Measurements from ENCODE around the gene REXO1.

REXO1 gene

DNA sequence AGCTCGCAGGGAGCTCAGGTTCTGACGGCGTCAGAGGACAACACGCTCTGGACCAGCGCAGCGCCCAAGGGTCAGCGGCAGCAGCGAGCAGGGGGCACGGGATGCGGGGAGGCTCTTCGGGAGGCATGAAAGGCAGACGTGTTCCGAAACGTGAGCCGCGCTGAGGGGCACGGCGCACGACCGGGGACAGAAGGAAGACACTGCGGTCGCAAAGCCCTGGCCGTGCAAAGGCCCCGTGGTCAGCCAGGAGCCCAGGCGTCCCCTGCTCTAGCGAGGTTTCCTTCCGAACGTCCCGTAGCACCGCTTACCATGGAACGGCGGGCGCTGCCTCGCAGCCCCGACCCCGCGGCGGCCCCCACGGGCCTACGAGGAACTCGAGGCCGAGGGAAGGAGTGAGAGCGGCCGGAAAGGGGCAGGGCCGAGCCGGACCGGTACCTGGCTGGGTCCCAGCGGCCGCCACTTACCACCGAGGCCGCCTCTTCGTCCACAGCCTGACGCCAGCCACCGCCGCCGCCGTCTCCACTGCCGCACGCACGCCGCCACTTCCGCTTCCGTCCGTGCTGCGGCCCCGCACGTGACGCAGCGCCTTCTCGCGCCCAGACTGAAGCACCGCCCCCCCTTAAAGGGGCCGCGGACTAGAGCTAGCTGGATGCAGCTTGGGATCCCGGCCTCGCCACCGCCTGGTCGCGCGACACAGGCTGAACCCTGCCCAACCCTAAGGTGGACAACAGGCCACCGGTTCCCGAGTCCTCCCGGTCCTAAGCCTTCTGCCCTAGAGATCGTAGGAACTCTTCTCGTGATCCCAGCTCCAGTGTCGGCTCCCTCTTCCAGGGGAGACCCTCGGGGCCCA is 27.6 kb upstream of the REXO1 start (continued):
- TF ChIP-seq ZNF76 (tag by site-specific recombination; IDR thresholded peaks at IDR 0.05; ENCODE audit: borderline replicate concordance, low read depth) (peak; percentile 69), ZNF221 (tag by site-specific recombination; IDR thresholded peaks at IDR 0.05; ENCODE audit: borderline replicate concordance) (no peak), ZXDB (tag by site-specific recombination; IDR thresholded peaks at IDR 0.05) (peak; percentile 82), ZNF138 (tag by site-specific recombination; IDR thresholded peaks at IDR 0.05; ENCODE audit: borderline replicate concordance) (no peak), EGR2 (tag by site-specific recombination; IDR thresholded peaks at IDR 0.05; ENCODE audit: low read depth) (no peak), ZNF561 (tag by site-specific recombination; IDR thresholded peaks at IDR 0.05; ENCODE audit: borderline replicate concordance) (no peak; the same call in 1 of the 2 replicates), ZNF416 (tag by site-specific recombination; IDR thresholded peaks at IDR 0.05) (no peak), SALL2 (tag by site-specific recombination; IDR thresholded peaks at IDR 0.05; ENCODE audit: borderline replicate concordance) (no peak), ZIC2 (tag by site-specific recombination; IDR thresholded peaks at IDR 0.05) (no peak), ZFP37 (tag by site-specific recombination; IDR thresholded peaks at IDR 0.05) (peak; percentile 62; the same call in 1 of the 2 replicates), GLIS2 (tag by site-specific recombination; IDR thresholded peaks at IDR 0.05) (peak; percentile 50), ZNF175 (tag by site-specific recombination; IDR thresholded peaks at IDR 0.05) (no peak), ZNF133 (tag by site-specific recombination; IDR thresholded peaks at IDR 0.05) (no peak), ZNF701 (tag by site-specific recombination; IDR thresholded peaks at IDR 0.05) (no peak), GLI4 (tag by site-specific recombination; IDR thresholded peaks at IDR 0.05) (peak; percentile 60; the same call in 1 of the 2 replicates), OSR2 (tag by site-specific recombination; IDR thresholded peaks at IDR 0.05) (no peak; the same call in 1 of the 2 replicates), ZNF776 (tag by site-specific recombination; IDR thresholded peaks at IDR 0.05; ENCODE audit: borderline replicate concordance) (no peak), HOXA7 (CRISPR knock-in tag; IDR thresholded peaks at IDR 0.05; ENCODE audit: borderline replicate concordance) (no peak), KLF9 (tag by site-specific recombination; IDR thresholded peaks at IDR 0.05; ENCODE audit: low read depth) (0 out of 2 replicates have a peak, but pooled peaks have one; percentile 76), ZNF624 (tag by site-specific recombination; IDR thresholded peaks at IDR 0.05) (no peak), ZNF785 (tag by site-specific recombination; IDR thresholded peaks at IDR 0.05) (no peak), ZNF302 (tag by site-specific recombination; IDR thresholded peaks at IDR 0.05; ENCODE audit: low read depth) (no peak), ZNF132 (tag by site-specific recombination; IDR thresholded peaks at IDR 0.05; ENCODE audit: borderline replicate concordance) (no peak), ZNF843 (tag by site-specific recombination; IDR thresholded peaks at IDR 0.05) (peak; percentile 64), TRIM28 (IDR thresholded peaks at IDR 0.05; ENCODE audit: borderline replicate concordance, low read length) (no peak), ZNF510 (tag by site-specific recombination; IDR thresholded peaks at IDR 0.05; ENCODE audit: insufficient replicate concordance) (no peak), ZNF623 (tag by site-specific recombination; IDR thresholded peaks at IDR 0.05) (peak; percentile 100)
- TF ChIP-seq, protein P1, sequence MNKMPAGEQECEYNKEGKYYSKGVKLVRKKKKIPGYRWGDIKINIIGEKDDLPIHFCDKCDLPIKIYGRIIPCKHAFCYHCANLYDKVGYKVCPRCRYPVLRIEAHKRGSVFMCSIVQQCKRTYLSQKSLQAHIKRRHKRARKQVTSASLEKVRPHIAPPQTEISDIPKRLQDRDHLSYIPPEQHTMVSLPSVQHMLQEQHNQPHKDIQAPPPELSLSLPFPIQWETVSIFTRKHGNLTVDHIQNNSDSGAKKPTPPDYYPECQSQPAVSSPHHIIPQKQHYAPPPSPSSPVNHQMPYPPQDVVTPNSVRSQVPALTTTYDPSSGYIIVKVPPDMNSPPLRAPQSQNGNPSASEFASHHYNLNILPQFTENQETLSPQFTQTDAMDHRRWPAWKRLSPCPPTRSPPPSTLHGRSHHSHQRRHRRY (tag by site-specific recombination; IDR thresholded peaks at IDR 0.05), result no peak
- TF ChIP-seq, protein P2, sequence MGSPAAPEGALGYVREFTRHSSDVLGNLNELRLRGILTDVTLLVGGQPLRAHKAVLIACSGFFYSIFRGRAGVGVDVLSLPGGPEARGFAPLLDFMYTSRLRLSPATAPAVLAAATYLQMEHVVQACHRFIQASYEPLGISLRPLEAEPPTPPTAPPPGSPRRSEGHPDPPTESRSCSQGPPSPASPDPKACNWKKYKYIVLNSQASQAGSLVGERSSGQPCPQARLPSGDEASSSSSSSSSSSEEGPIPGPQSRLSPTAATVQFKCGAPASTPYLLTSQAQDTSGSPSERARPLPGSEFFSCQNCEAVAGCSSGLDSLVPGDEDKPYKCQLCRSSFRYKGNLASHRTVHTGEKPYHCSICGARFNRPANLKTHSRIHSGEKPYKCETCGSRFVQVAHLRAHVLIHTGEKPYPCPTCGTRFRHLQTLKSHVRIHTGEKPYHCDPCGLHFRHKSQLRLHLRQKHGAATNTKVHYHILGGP (tag by site-specific recombination; IDR thresholded peaks at IDR 0.05), result no peak
- TF ChIP-seq, protein P3, sequence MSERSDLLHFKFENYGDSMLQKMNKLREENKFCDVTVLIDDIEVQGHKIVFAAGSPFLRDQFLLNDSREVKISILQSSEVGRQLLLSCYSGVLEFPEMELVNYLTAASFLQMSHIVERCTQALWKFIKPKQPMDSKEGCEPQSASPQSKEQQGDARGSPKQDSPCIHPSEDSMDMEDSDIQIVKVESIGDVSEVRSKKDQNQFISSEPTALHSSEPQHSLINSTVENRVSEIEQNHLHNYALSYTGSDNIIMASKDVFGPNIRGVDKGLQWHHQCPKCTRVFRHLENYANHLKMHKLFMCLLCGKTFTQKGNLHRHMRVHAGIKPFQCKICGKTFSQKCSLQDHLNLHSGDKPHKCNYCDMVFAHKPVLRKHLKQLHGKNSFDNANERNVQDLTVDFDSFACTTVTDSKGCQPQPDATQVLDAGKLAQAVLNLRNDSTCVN (tag by site-specific recombination; optimal IDR thresholded peaks at IDR 0.05), result peak; percentile 92
- TF ChIP-seq, protein P4, sequence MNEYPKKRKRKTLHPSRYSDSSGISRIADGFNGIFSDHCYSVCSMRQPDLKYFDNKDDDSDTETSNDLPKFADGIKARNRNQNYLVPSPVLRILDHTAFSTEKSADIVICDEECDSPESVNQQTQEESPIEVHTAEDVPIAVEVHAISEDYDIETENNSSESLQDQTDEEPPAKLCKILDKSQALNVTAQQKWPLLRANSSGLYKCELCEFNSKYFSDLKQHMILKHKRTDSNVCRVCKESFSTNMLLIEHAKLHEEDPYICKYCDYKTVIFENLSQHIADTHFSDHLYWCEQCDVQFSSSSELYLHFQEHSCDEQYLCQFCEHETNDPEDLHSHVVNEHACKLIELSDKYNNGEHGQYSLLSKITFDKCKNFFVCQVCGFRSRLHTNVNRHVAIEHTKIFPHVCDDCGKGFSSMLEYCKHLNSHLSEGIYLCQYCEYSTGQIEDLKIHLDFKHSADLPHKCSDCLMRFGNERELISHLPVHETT (tag by site-specific recombination; IDR thresholded peaks at IDR 0.05), result no peak
- TF ChIP-seq, protein P5, sequence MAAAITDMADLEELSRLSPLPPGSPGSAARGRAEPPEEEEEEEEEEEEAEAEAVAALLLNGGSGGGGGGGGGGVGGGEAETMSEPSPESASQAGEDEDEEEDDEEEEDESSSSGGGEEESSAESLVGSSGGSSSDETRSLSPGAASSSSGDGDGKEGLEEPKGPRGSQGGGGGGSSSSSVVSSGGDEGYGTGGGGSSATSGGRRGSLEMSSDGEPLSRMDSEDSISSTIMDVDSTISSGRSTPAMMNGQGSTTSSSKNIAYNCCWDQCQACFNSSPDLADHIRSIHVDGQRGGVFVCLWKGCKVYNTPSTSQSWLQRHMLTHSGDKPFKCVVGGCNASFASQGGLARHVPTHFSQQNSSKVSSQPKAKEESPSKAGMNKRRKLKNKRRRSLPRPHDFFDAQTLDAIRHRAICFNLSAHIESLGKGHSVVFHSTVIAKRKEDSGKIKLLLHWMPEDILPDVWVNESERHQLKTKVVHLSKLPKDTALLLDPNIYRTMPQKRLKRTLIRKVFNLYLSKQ (tag by site-specific recombination; IDR thresholded peaks at IDR 0.05; ENCODE audit: borderline replicate concordance), result no peak
- TF ChIP-seq, protein P6, sequence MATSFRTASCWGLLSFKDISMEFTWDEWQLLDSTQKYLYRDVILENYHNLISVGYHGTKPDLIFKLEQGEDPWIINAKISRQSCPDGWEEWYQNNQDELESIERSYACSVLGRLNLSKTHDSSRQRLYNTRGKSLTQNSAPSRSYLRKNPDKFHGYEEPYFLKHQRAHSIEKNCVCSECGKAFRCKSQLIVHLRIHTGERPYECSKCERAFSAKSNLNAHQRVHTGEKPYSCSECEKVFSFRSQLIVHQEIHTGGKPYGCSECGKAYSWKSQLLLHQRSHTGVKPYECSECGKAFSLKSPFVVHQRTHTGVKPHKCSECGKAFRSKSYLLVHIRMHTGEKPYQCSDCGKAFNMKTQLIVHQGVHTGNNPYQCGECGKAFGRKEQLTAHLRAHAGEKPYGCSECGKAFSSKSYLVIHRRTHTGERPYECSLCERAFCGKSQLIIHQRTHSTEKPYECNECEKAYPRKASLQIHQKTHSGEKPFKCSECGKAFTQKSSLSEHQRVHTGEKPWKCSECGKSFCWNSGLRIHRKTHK (tag by site-specific recombination; IDR thresholded peaks at IDR 0.05), result no peak

Measured in HEK293 (cell line).